SK-N-MC (cell line): ENCODE data around the gene GNAS-AS1.

Experiments used
- DNase-seq: peaks from one replicate; pipeline ENCODE4 v3.0.0-alpha.2; 2011; ENCODE audit warnings: low read depth, low spot score
- H3K27ac ChIP-seq: fragments of 200-600 bp; sonication (generic); 2 replicates; pipeline ENCODE4 v1.5.1; 2016; ENCODE audit warnings: mixed run types
- H3K36me3 ChIP-seq: fragments of 200-600 bp; sonication (generic); 2 replicates; pipeline ENCODE4 v1.6.1; 2017; ENCODE audit warnings: antibody characterized with exemption, low read length, mixed read lengths; ENCODE audit not compliant: insufficient read depth
- H3K4me3 ChIP-seq: fragments of 200-600 bp; sonication (generic); 2 replicates; pipeline ENCODE4 v1.5.1; 2016
- H3K9ac ChIP-seq: fragments of 200-600 bp; sonication (generic); 2 replicates; pipeline ENCODE4 v1.8.0; 2017; ENCODE audit warnings: mixed run types, mixed read lengths; ENCODE audit not compliant: insufficient read length
- H3K9me3 ChIP-seq: fragments of 200-600 bp; sonication (generic); 2 replicates; pipeline ENCODE4 v1.6.1; 2017; ENCODE audit warnings: low read depth, mild to moderate bottlenecking, antibody characterized with exemption, low read length, moderate library complexity, mixed read lengths
- EZH2 ChIP-seq: fragments of 200-600 bp; sonication (generic); IDR thresholded peaks from one replicate; pipeline ENCODE4 v1.6.1; 2017; ENCODE audit warnings: antibody characterized with exemption
- FOXP2 ChIP-seq: optimal IDR thresholded peaks from 2 replicates; pipeline ENCODE3; 2011; ENCODE audit warnings: mild to moderate bottlenecking, moderate library complexity; ENCODE audit not compliant: insufficient read depth; ENCODE audit errors: extremely low read length, control extremely low read depth
- POLR2AphosphoS5 ChIP-seq: IDR thresholded peaks from 2 replicates; pipeline ENCODE4 v1.6.1; 2012; ENCODE audit warnings: mild to moderate bottlenecking, low read depth, low read length, borderline replicate concordance

Gene GNAS-AS1

DNA sequence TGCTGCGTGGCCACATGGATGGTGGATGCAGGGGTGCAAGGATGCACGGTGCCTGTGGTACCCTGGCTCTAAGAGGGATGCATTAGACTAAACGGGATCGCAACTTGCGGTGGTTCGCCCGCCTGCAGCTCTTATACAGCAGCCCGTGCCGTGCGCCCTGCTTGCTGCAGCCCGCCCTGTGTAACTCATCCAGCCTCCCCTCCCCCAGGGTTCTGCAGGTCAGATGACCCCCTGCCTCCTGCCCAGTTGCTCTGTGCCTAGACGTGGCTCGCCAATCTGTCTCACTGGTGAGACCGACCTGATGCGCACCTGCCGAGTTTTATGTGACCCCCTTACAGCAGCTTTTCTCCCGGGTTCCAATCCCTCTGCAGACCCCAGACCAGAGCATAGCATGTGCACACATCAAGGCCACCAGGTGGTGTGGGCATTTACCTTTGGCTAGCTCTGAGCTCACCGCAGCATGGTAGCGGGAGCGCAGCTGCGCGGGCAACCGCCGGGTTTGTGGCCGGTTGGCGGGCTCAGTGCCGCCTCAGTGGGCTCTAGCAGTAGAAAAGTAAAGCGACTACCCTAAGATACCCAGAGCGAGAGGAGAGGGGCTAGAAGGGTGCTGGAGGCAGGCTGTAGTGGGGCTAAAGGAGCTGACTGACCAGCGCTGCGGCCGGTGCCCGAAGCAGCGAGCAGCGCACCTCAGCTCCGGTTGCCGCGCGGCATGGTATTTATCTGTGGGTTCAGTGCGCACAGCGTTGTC is 693 bp upstream of the GNAS-AS1 start:
- Histone ChIP-seq H3K4me3 (peak overlapping the region; percentile 86), H3K9me3 (no peaks in the 10 kb centered on the region), H3K9ac (no peak overlapping the region), H3K36me3 (no peaks in the 10 kb centered on the region), H3K27ac (no peak overlapping the region)
- no peak for TF ChIP-seq EZH2
- TF ChIP-seq FOXP2: no peak
- TF ChIP-seq POLR2AphosphoS5: no peak
- DNase-seq: no peak

DNA sequence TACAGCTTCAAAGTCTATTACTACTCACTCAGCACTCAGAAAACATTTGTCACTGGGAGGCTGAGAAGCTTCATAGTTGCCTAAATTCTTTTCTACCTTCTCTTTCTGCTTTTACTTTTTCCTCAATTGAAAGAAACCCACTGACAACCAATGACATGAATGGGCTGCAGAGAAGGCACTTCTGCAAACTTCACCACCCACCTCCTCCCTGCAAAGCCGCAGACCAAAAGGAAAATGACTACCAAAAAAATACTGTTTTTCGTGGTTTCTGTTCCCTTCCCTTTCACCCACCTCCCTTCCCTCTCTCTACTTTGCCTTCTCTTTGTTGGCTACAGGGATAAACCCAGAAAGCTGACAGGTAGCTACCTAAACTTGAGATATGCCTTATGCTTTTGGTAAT is 3.2 kb downstream of the GNAS-AS1 start:
- Histone ChIP-seq H3K27ac (no peak overlapping the region), H3K36me3 (no peaks in the 10 kb centered on the region), H3K9me3 (no peaks in the 10 kb centered on the region), H3K9ac (no peak overlapping the region), H3K4me3 (no peak overlapping the region)
- TF ChIP-seq EZH2 (no peak), POLR2AphosphoS5 (no peak), FOXP2 (no peak)
- no peak for DNase-seq

DNA sequence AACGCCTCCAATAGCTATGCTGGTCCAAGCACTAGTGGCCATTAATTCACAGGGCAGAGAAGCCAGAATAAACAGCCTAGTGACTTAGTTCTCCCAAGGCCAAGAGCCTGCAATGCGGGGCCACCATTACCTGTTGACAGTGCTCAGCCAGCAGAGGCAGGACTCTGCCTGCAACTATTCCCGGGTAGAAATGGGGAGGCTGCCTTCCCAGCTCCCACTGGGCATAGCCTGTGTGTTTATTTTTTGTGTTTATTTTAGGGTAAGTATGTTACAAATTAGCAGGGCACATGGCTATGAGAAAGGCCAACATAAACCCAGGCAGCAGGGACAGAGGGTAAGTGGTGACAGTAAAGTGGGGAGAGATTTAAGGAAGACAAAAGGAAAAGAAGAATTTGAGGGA is 5.0 kb downstream of the GNAS-AS1 start:
- Histone ChIP-seq H3K4me3 (no peak overlapping the region), H3K9me3 (no peaks in the 10 kb centered on the region), H3K27ac (no peak overlapping the region), H3K9ac (no peak overlapping the region), H3K36me3 (no peaks in the 10 kb centered on the region)
- no peak for DNase-seq
- no peak for TF ChIP-seq POLR2AphosphoS5
- no peak for TF ChIP-seq FOXP2
- no peak for TF ChIP-seq EZH2

DNA sequence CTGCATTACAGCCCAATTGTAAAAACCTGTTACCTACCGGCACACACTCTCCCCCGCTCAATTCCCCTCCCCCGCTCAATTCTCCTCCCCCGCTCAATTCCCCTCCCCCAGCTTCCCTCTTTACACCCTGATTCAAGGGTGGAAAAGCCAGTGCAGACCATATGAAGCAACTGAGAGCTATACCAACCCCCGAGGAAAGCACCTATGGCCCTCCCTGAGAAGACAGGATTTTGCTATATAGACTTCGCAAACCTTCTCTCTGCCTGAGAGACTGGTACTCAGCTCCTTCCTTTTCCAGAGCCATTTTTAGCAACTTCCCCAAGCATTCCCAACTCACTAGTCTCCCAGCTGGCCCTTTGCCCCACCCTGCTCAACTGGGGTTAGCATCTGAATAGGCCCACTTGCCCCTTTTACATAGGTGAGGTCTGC is 7.6 kb downstream of the GNAS-AS1 start:
- Histone ChIP-seq H3K36me3 (no peaks in the 10 kb centered on the region), H3K9me3 (no peaks in the 10 kb centered on the region), H3K27ac (no peak overlapping the region), H3K4me3 (no peak overlapping the region), H3K9ac (no peak overlapping the region)
- TF ChIP-seq POLR2AphosphoS5 (no peak), FOXP2 (no peak), EZH2 (no peak)
- DNase-seq: no peak

DNA sequence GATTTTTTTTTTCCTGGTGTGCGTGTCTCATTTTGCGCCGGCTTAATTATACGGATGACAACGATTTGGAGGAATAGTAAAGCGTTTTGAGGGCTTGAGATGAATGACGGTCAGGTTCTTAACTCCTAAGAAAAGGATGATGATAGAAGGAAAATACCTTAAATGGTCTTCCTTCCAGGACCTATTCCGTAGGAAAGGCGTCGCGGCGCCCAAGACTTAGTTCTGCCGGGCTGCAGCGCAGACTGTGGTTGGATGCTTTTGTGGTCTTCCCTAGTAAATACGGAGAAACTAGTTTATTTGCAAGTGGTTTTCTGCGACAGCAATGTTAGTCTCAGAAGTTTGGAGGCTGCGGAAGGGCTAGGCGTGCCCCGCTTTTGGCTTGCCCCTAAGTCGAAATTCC is 8.4 kb downstream of the GNAS-AS1 start:
- Histone ChIP-seq H3K4me3 (no peak overlapping the region), H3K9ac (no peak overlapping the region), H3K27ac (no peak overlapping the region), H3K36me3 (no peaks in the 10 kb centered on the region), H3K9me3 (no peaks in the 10 kb centered on the region)
- no peak for DNase-seq
- no peak for TF ChIP-seq EZH2
- no peak for TF ChIP-seq FOXP2
- no peak for TF ChIP-seq POLR2AphosphoS5

DNA sequence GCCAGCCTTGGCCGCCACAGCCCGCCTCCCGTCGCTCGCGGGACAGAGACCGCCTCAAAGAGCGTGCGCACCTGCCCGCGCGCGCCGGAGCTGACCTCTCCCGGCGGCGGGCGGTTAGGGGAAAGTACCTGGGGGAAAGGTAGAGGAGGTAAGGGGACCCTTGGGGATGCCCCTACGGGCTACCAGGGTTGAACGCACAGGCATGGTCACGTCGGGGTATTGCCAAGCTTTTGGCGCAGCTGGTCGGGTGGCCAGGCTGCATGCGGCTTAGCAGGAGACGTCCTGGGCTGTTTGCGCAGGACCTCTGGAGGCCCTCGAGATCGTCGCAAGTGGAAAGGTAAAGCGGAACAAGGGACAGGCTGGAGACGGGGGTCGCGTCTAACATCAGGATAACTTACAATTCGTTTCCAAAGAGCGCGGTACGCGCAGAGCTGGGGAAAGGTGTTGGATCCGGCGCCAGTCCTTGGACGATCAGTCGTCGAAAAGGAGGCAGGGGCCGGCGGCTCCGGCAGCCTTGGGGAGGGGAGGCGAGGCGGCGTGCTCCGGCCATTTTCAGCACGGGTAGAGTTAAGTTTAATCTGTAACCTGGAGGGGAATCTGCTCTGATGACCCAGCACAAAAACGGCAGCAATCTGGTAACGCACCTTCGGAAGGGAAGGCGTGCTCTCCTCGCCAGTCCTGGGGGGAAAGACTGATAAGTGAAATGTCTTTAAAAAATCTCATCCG is 9.0 kb downstream of the GNAS-AS1 start:
- DNase-seq: no peak
- Histone ChIP-seq H3K36me3 (no peaks in the 10 kb centered on the region), H3K9me3 (no peaks in the 10 kb centered on the region), H3K4me3 (no peak overlapping the region), H3K27ac (no peak overlapping the region), H3K9ac (no peak overlapping the region)
- TF ChIP-seq POLR2AphosphoS5 (no peak), FOXP2 (no peak), EZH2 (no peak)

DNA sequence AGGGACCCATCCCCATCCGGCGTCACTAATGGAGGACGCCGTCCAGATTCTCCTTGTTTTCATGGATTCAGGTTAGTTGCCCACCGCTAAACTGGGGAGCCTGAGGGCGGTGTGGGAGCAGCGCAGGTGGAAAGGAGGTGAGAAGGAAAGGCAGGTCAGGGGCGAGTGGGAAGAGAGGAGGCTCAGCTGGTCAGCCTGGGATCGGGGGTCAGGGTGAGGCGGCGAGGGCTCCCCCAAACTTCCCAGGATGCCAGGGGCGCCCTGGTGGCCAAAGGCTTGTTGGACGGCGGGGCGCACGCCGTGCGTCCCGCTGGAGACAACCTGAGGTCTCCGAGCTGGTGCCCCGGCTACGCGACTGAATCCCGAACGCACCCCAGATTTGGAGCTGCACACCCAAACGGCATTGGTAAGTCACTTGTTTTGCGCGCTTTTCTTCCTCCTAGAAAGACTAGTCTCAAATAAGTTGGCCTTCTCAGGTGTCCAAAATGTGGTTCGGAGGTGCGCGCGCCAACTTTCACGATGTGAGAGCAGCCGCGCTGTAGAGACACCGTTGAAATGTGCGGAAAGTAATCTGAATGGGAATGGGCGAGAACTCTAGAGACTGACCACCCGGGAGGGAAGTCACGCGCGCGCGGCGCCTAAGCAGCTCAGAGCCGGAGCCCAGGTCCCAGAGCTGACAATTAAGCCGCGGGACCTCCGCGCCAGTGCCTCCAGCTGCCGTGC is 9.7 kb downstream of the GNAS-AS1 start:
- H3K9ac ChIP-seq: no peak overlapping the region
- H3K4me3 ChIP-seq: no peak overlapping the region
- no peaks in the 10 kb centered on the region for H3K9me3 ChIP-seq
- no peaks in the 10 kb centered on the region for H3K36me3 ChIP-seq
- no peak for TF ChIP-seq POLR2AphosphoS5
- no peak for TF ChIP-seq FOXP2
- TF ChIP-seq EZH2: no peak
- no peak for DNase-seq
- no peak overlapping the region for H3K27ac ChIP-seq

DNA sequence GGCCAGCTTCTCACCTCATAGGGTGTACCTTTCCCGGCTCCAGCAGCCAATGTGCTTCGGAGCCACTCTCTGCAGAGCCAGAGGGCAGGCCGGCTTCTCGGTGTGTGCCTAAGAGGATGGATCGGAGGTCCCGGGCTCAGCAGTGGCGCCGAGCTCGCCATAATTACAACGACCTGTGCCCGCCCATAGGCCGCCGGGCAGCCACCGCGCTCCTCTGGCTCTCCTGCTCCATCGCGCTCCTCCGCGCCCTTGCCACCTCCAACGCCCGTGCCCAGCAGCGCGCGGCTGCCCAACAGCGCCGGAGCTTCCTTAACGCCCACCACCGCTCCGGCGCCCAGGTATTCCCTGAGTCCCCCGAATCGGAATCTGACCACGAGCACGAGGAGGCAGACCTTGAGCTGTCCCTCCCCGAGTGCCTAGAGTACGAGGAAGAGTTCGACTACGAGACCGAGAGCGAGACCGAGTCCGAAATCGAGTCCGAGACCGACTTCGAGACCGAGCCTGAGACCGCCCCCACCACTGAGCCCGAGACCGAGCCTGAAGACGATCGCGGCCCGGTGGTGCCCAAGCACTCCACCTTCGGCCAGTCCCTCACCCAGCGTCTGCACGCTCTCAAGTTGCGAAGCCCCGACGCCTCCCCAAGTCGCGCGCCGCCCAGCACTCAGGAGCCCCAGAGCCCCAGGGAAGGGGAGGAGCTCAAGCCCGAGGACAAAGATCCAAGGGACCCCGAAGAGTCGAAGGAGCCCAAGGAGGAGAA is 10.5 kb downstream of the GNAS-AS1 start:
- TF ChIP-seq FOXP2: no peak
- no peak for TF ChIP-seq POLR2AphosphoS5
- no peak for TF ChIP-seq EZH2
- H3K36me3 ChIP-seq: no peaks in the 10 kb centered on the region
- no peak for DNase-seq
- peak overlapping the region; percentile 64 for H3K4me3 ChIP-seq
- H3K27ac ChIP-seq: no peak overlapping the region
- no peak overlapping the region for H3K9ac ChIP-seq
- no peaks in the 10 kb centered on the region for H3K9me3 ChIP-seq
